GM19328 (cell line): Measurements from ENCODE around the gene ERGIC1.
"Not testable (repeated sequence)": the region's sequence is repeated elsewhere in the genome, so short reads cannot be mapped to it uniquely, and the experiment has no call there.

Experiments
- ATAC-seq: cut with Tn5 transposase; IDR thresholded peaks from one replicate; pipeline ENCODE4 v1.9.1; 2021; ENCODE audit warnings: mild to moderate bottlenecking, moderate library complexity; ENCODE audit not compliant: unreplicated experiment

The ERGIC1 gene

GRCh38 chr5:172846249-172846648 is 12.2 kb downstream of the ERGIC1 start:
- no peak for ATAC-seq

- no peak for ATAC-seq
These were observed 12.6 kb downstream of the ERGIC1 start for GRCh38 chr5:172846677-172847076.

- not testable (repeated sequence) for ATAC-seq
These were observed 13.5 kb downstream of the ERGIC1 start for GRCh38 chr5:172847584-172847983.

GRCh38 chr5:172848419-172848818 is 14.4 kb downstream of the ERGIC1 start:
- ATAC-seq = no peak

- ATAC-seq = no peak
These were observed 15.8 kb downstream of the ERGIC1 start for GRCh38 chr5:172849606-172850453.

- no peak for ATAC-seq
These were observed 16.4 kb downstream of the ERGIC1 start for GRCh38 chr5:172850454-172850797.

GRCh38 chr5:172851254-172851653 is 17.2 kb downstream of the ERGIC1 start:
- ATAC-seq = not testable (repeated sequence)

- ATAC-seq = no peak
These were observed 18.7 kb downstream of the ERGIC1 start for GRCh38 chr5:172852490-172853354.

GRCh38 chr5:172853355-172853975 is 19.4 kb downstream of the ERGIC1 start:
- no peak for ATAC-seq

- no peak for ATAC-seq
These were observed 20.4 kb downstream of the ERGIC1 start for GRCh38 chr5:172854451-172854871.

GRCh38 chr5:172854971-172855370 is 20.9 kb downstream of the ERGIC1 start:
- no peak for ATAC-seq

- ATAC-seq = no peak
These were observed 21.7 kb downstream of the ERGIC1 start for GRCh38 chr5:172855597-172856292.

GRCh38 chr5:172856336-172856735 is 22.3 kb downstream of the ERGIC1 start:
- no peak for ATAC-seq

- ATAC-seq = no peak
These were observed 23.9 kb downstream of the ERGIC1 start for GRCh38 chr5:172857982-172858381.

GRCh38 chr5:172858511-172858989 is 24.5 kb downstream of the ERGIC1 start:
- no peak for ATAC-seq

GRCh38 chr5:172858990-172859811 is 25.1 kb downstream of the ERGIC1 start:
- no peak for ATAC-seq

- no peak for ATAC-seq
These were observed 25.9 kb downstream of the ERGIC1 start for GRCh38 chr5:172859966-172860365.

- no peak for ATAC-seq
These were observed 26.7 kb downstream of the ERGIC1 start for GRCh38 chr5:172860520-172861443.

GRCh38 chr5:172861461-172861860 is 27.4 kb downstream of the ERGIC1 start:
- no peak for ATAC-seq
